Measurements from ENCODE around the gene TMEM190.
"Not testable (repeated sequence)": the region's sequence is repeated elsewhere in the genome, so short reads cannot be mapped to it uniquely, and the experiment has no call there.

Gene TMEM190

GRCh38 chr19:55406091-55406825, 29.6 kb downstream of the TMEM190 start:
- H3K27me3 Mint-ChIP-seq: peaks cover 18% of the 10 kb centered on the region
- peaks cover 53% of the 10 kb centered on the region for H3K36me3 Mint-ChIP-seq

GRCh38 chr19:55406826-55407549, 30.4 kb downstream of the TMEM190 start:
- H3K27ac Mint-ChIP-seq: peak overlapping the region; percentile 86
- peaks cover 50% of the 10 kb centered on the region for H3K36me3 Mint-ChIP-seq
- peaks cover 20% of the 10 kb centered on the region for H3K27me3 Mint-ChIP-seq

More at GRCh38 chr19:55406091-55406825, 29.6 kb downstream of the TMEM190 start:
- peak overlapping the region; percentile 86 for H3K27ac Mint-ChIP-seq
- peaks cover 13% of the 10 kb centered on the region for H3K9me3 Mint-ChIP-seq
- peak overlapping the region; percentile 95 for H3K4me3 Mint-ChIP-seq
- no peak for DNase-seq
- peaks cover 53% of the 10 kb centered on the region for H3K4me1 Mint-ChIP-seq
- CTCF ChIA-PET: interaction anchor here (1.0 kb wide), 1 partner anchor 48 kb away, joined by 3 read pairs; no protein-coding TSS in a partner anchor

GRCh38 chr19:55407550-55407799, 30.8 kb downstream of the TMEM190 start, which contains the start of gene UBE2S:
Gene UBE2S (minus strand): TSS chr19:55407788. CDS start chr19:55407589, 199 bp downstream.
- Mint-ChIP-seq H3K27me3 (peaks cover 20% of the 10 kb centered on the region), H3K27ac (peak within 1 kb of the TSS; percentile 98), H3K9me3 (peaks cover 13% of the 10 kb centered on the region), H3K4me3 (peak within 1 kb of the TSS; percentile 95), H3K4me1 (peaks cover 49% of the 10 kb centered on the region), H3K36me3 (peaks cover 45% of the 10 kb centered on the region)
- CTCF ChIA-PET, DNase-seq: not testable (repeated sequence)

More at GRCh38 chr19:55406826-55407549, 30.4 kb downstream of the TMEM190 start:
- Mint-ChIP-seq H3K9me3 (peaks cover 13% of the 10 kb centered on the region), H3K4me3 (peak overlapping the region; percentile 95), H3K4me1 (peaks cover 50% of the 10 kb centered on the region)
- CTCF ChIA-PET: interaction anchor here (1.0 kb wide), 1 partner anchor 47 kb away, joined by 3 read pairs; no protein-coding TSS in a partner anchor
- DNase-seq: no peak

GRCh38 chr19:55407800-55408532, 31.3 kb downstream of the TMEM190 start:
- Mint-ChIP-seq H3K9me3 (peaks cover 13% of the 10 kb centered on the region), H3K27me3 (peaks cover 20% of the 10 kb centered on the region), H3K27ac (peak overlapping the region; percentile 98), H3K4me1 (peaks cover 44% of the 10 kb centered on the region), H3K4me3 (peak overlapping the region; percentile 95), H3K36me3 (peaks cover 40% of the 10 kb centered on the region)
- DNase-seq: peak; percentile 98
- CTCF ChIA-PET: interaction anchor here (0.8 to 1.2 kb wide), 3 partner anchors 11 to 116 kb away, joined by 3 to 5 read pairs (median 5); partner anchors contain the start of gene TMEM238

- Mint-ChIP-seq H3K27me3 (peaks cover 25% of the 10 kb centered on the region), H3K9me3 (peaks cover 13% of the 10 kb centered on the region), H3K4me1 (peaks cover 39% of the 10 kb centered on the region), H3K27ac (peak overlapping the region; percentile 98), H3K4me3 (peak overlapping the region; percentile 95), H3K36me3 (peaks cover 35% of the 10 kb centered on the region)
- CTCF ChIA-PET: interaction anchor here (0.7 to 1.2 kb wide), 4 partner anchors 11 to 116 kb away, joined by 3 to 5 read pairs (median 4); partner anchors contain the start of gene TMEM238
- DNase-seq: no peak
These were observed 31.9 kb downstream of the TMEM190 start for GRCh38 chr19:55408533-55408872.

GRCh38 chr19:55409179-55409578, 32.6 kb downstream of the TMEM190 start:
- peak overlapping the region; percentile 98 for H3K27ac Mint-ChIP-seq
- H3K36me3 Mint-ChIP-seq: peaks cover 30% of the 10 kb centered on the region
- peak overlapping the region; percentile 2 for H3K4me3 Mint-ChIP-seq
- CTCF ChIA-PET: interaction anchor here (0.7 to 1.2 kb wide), 3 partner anchors 10 to 107 kb away, joined by 3 to 5 read pairs (median 5); partner anchors contain the start of gene TMEM238
- peaks cover 34% of the 10 kb centered on the region for H3K4me1 Mint-ChIP-seq
- peaks cover 31% of the 10 kb centered on the region for H3K27me3 Mint-ChIP-seq
- DNase-seq: not testable (repeated sequence)
- H3K9me3 Mint-ChIP-seq: peaks cover 13% of the 10 kb centered on the region

GRCh38 chr19:55410168-55410567, 33.5 kb downstream of the TMEM190 start:
- CTCF ChIA-PET: no interaction called here
- Mint-ChIP-seq H3K36me3 (peaks cover 27% of the 10 kb centered on the region), H3K4me1 (peaks cover 31% of the 10 kb centered on the region), H3K4me3 (no peak overlapping the region), H3K9me3 (peaks cover 13% of the 10 kb centered on the region), H3K27ac (peak overlapping the region; percentile 98), H3K27me3 (peaks cover 39% of the 10 kb centered on the region)
- no peak for DNase-seq

GRCh38 chr19:55418185-55418584, 41.6 kb downstream of the TMEM190 start:
- peak; percentile 72 for DNase-seq
- Mint-ChIP-seq H3K9me3 (no peaks in the 10 kb centered on the region), H3K36me3 (no peaks in the 10 kb centered on the region), H3K4me3 (no peak overlapping the region), H3K27me3 (peaks cover 48% of the 10 kb centered on the region), H3K4me1 (peaks cover 32% of the 10 kb centered on the region), H3K27ac (no peak overlapping the region)
- CTCF ChIA-PET: interaction anchor here (0.7 to 2.9 kb wide), 11 partner anchors 21 to 329 kb away, joined by 3 to 15 read pairs (median 4); no protein-coding TSS in a partner anchor

- DNase-seq: no peak
- H3K9me3 Mint-ChIP-seq: no peaks in the 10 kb centered on the region
- no peak overlapping the region for H3K4me3 Mint-ChIP-seq
- H3K27me3 Mint-ChIP-seq: peaks cover 45% of the 10 kb centered on the region
- CTCF ChIA-PET: interaction anchor here (1.1 to 2.9 kb wide), 4 partner anchors 10 to 278 kb away, joined by 3 to 15 read pairs (median 5); no protein-coding TSS in a partner anchor
- peaks cover 32% of the 10 kb centered on the region for H3K4me1 Mint-ChIP-seq
- H3K36me3 Mint-ChIP-seq: no peaks in the 10 kb centered on the region
- no peak overlapping the region for H3K27ac Mint-ChIP-seq
These were observed 42.5 kb downstream of the TMEM190 start for GRCh38 chr19:55419103-55419502.

GRCh38 chr19:55419624-55420236, 43.1 kb downstream of the TMEM190 start:
- Mint-ChIP-seq H3K27ac (no peak overlapping the region), H3K4me3 (no peak overlapping the region), H3K9me3 (no peaks in the 10 kb centered on the region), H3K4me1 (peaks cover 32% of the 10 kb centered on the region), H3K36me3 (no peaks in the 10 kb centered on the region), H3K27me3 (peaks cover 44% of the 10 kb centered on the region)
- CTCF ChIA-PET: interaction anchor here (0.9 to 1.6 kb wide), 5 partner anchors 11 to 269 kb away, joined by 3 to 5 read pairs (median 3); no protein-coding TSS in a partner anchor
- DNase-seq: no peak

- Mint-ChIP-seq H3K4me1 (peaks cover 32% of the 10 kb centered on the region), H3K27ac (peak overlapping the region; percentile 45), H3K27me3 (peaks cover 42% of the 10 kb centered on the region)
- DNase-seq: peak; percentile 56
- H3K9me3 Mint-ChIP-seq, CTCF ChIA-PET, H3K36me3 Mint-ChIP-seq, H3K4me3 Mint-ChIP-seq: not testable (repeated sequence)
These were observed 44.7 kb downstream of the TMEM190 start for GRCh38 chr19:55421281-55421680.

GRCh38 chr19:55423225-55424005, 46.8 kb downstream of the TMEM190 start:
- Mint-ChIP-seq H3K36me3 (no peaks in the 10 kb centered on the region), H3K4me1 (peaks cover 23% of the 10 kb centered on the region), H3K27me3 (peaks cover 35% of the 10 kb centered on the region), H3K4me3 (no peak overlapping the region), H3K9me3 (no peaks in the 10 kb centered on the region), H3K27ac (no peak overlapping the region)
- CTCF ChIA-PET: no interaction called here
- DNase-seq: no peak

- Mint-ChIP-seq H3K27ac (no peak overlapping the region), H3K27me3 (peaks cover 41% of the 10 kb centered on the region), H3K9me3 (no peaks in the 10 kb centered on the region), H3K4me3 (no peak overlapping the region), H3K4me1 (peaks cover 22% of the 10 kb centered on the region), H3K36me3 (no peaks in the 10 kb centered on the region)
- no peak for DNase-seq
- CTCF ChIA-PET: interaction anchor here (1.1 kb wide), 1 partner anchor 132 kb away, joined by 3 read pairs; no protein-coding TSS in a partner anchor
These were observed 47.9 kb downstream of the TMEM190 start for GRCh38 chr19:55424518-55424917.

All from activated naive CD4-positive, alpha-beta T cell treated with anti-CD3 and anti-CD28 coated beads, Interleukin-2, amount 10 ng/mL, durations not matched to agents 7 days and 5 days (primary cell).